H1 (cell line): Measurements from ENCODE around the gene DPH1. TPM values are rescaled to one million over a fixed set of nuclear protein-coding genes. Genes with fewer than 3 reads are reported as not detected.
A peak's percentile ranks its signal among the peaks of the same experiment; 100 is the strongest.

Experiments used
- ASH2L ChIP-seq: fragments of 200-600, 300-600 bp; sonication (generic); IDR thresholded peaks from one replicate; pipeline ENCODE4 v1.7.1; 2017; ENCODE audit warnings: low read length
- ATF3 ChIP-seq: IDR thresholded peaks from 2 replicates; pipeline ENCODE4 v1.6.1; 2011; ENCODE audit warnings: low read depth, mild to moderate bottlenecking, low read length; ENCODE audit not compliant: insufficient read depth
- CBX5 ChIP-seq: fragments of 300-800, 300-1000 bp; sonication (generic); IDR thresholded peaks from 2 replicates; pipeline ENCODE4 v1.7.1; 2016; ENCODE audit warnings: antibody characterized with exemption, low read length, low read depth
- CTBP2 ChIP-seq: IDR thresholded peaks from 2 replicates; pipeline ENCODE4 v1.7.0; 2011; ENCODE audit warnings: borderline replicate concordance, mild to moderate bottlenecking, moderate library complexity, mixed read lengths, low read length; ENCODE audit not compliant: insufficient read depth, insufficient read length
- JUND ChIP-seq: IDR thresholded peaks from 2 replicates; pipeline ENCODE4 v1.6.1; 2011; ENCODE audit warnings: mild to moderate bottlenecking, improper control_type of control experiment, low read length
- KDM4A ChIP-seq: IDR thresholded peaks from one replicate; pipeline ENCODE4 v1.7.1; 2012; ENCODE audit warnings: low read depth, mild to moderate bottlenecking, moderate library complexity, low read length, inconsistent platforms; ENCODE audit not compliant: severe bottlenecking
- SAP30 ChIP-seq: fragments of 300-600 bp; sonication (generic); IDR thresholded peaks from 2 replicates; pipeline ENCODE4 v1.7.1; 2012; ENCODE audit warnings: low read length, moderate library complexity, mild to moderate bottlenecking, inconsistent platforms; ENCODE audit not compliant: insufficient read depth, insufficient replicate concordance
- polyA plus RNA-seq, 7 experiments: library from polyadenylated mRNA; depleted of rRNA in 3 of 7; stranded (reverse) in 5 of 7; unstranded in 2 of 7; fragments of >200 nt in 5 of 7; fragments of 200-250 nt in 2 of 7; gene quantifications; 1 replicate in 5 of 7; 2 replicates in 1 of 7; 4 replicates in 1 of 7; pipeline versions ENCODE4 v1.2.1 to v1.2.3, GENCODE V29; 2011 to 2013; ENCODE audit warnings: missing spikeins in 2 of 7, mixed read lengths in 2 of 7
- total RNA-seq: library from RNA; stranded (reverse); fragmentation: NEBNext Ultra II Directional; extraction: Animal tissue kit (Norgen Biotek cat#: 25700); gene quantifications from 2 replicates; pipeline ENCODE4 v1.2.1, GENCODE V29; 2021

DPH1 gene
- total and polyA plus RNA-seq, 2 of the 8 experiments (the other 6 are each of a cell fraction or from before 2014, with no cell fraction given), result 24.9 to 30.0 TPM

GRCh38 chr17:2050300-2051060, 20.5 kb downstream of the DPH1 start (continued):
- TF ChIP-seq JUND, result 0 out of 2 replicates have a peak, but pooled peaks have one; percentile 10
- no peak for TF ChIP-seq SAP30
- TF ChIP-seq ATF3, result no peak
- TF ChIP-seq ASH2L, result no peak
- no peak for TF ChIP-seq CTBP2
- TF ChIP-seq KDM4A, result peak; percentile 40
- no peak for TF ChIP-seq CBX5
